A673 (cell line): Measurements from ENCODE around the gene COMTD1.

Experiments
- CTCF ChIP-seq: fragments of 300-800, 200-600 bp; sonication (generic); conservative IDR thresholded peaks from 2 replicates; pipeline ENCODE4 v1.5.1; 2017; ENCODE audit warnings: low read depth, mild to moderate bottlenecking, antibody characterized with exemption, low read length, moderate library complexity, mixed read lengths
- EZH2 ChIP-seq: fragments of 200-600 bp; sonication (generic); IDR thresholded peaks from 2 replicates; pipeline ENCODE4 v1.6.1; 2017; ENCODE audit warnings: borderline replicate concordance, low read depth, mild to moderate bottlenecking, mixed read lengths, antibody characterized with exemption, low read length; ENCODE audit not compliant: poor library complexity, severe bottlenecking

GRCh38 chr10:75280236-75280635, 44.5 kb upstream of the COMTD1 start:
- TF ChIP-seq CTCF (no peak), EZH2 (no peak)
